SK-N-SH (cell line): ENCODE data around the gene FIGN. TPM values are rescaled to one million over a fixed set of nuclear protein-coding genes. Genes with fewer than 3 reads are reported as not detected.

ENCODE experiments used
- CTCF ChIA-PET: fragments of 300-600, 350-600 bp; formaldehyde crosslinking; extraction: SDS; loops from one replicate; lab custom pipeline; 2021; lab: Yijun Ruan, JAX
- POLR2A ChIA-PET: fragments of 350-600 bp; sonication (Branson Sonifier 250); formaldehyde crosslinking; extraction: SDS; loops from one replicate; lab custom pipeline; 2020; ENCODE audit warnings: antibody characterized with exemption, inconsistent platforms; lab: Yijun Ruan, JAX
- DNase-seq: peaks from one replicate; pipeline ENCODE4 v3.0.0; 2012
- H2AFZ ChIP-seq: fragments of 200-600 bp; sonication (generic); 2 replicates; pipeline ENCODE4 v1.8.1; 2016; ENCODE audit warnings: antibody characterized with exemption, mild to moderate bottlenecking, low read depth
- H3F3A ChIP-seq: fragments of 200-600 bp; sonication (generic); replicated peaks from 2 replicates; pipeline ENCODE3; 2016; ENCODE audit warnings: antibody characterized with exemption, mild to moderate bottlenecking; ENCODE audit not compliant: insufficient read depth
- H3K27ac ChIP-seq, 2 experiments: fragments of 200-500 bp in 1 of 2; fragments of 200-600 bp in 1 of 2; sonication (Bioruptor generic) in 1 of 2; sonication (generic), shearing (Covaris generic) in 1 of 2; 2 replicates each; pipeline versions ENCODE4 v1.5.1 to v1.6.1; 2014 to 2016; ENCODE audit warnings: low read depth in 2 of 2, inconsistent platforms in 1 of 2, low read length in 1 of 2, mild to moderate bottlenecking in 1 of 2, mixed read lengths in 1 of 2
- H3K27me3 ChIP-seq: fragments of 200-600 bp; sonication (generic), shearing (Covaris generic); 2 replicates; pipeline ENCODE4 v1.6.1; 2016; ENCODE audit warnings: mixed run types; ENCODE audit not compliant: insufficient read depth
- H3K36me3 ChIP-seq, 2 experiments: fragments of 200-500 bp in 1 of 2; fragments of 200-600 bp in 1 of 2; sonication (Bioruptor generic) in 1 of 2; sonication (generic) in 1 of 2; replicated peaks in 1 of 2; 2 replicates each; pipeline versions ENCODE3 to v1.5.1; 2014 to 2016; ENCODE audit warnings: low read length in 1 of 2, mild to moderate bottlenecking in 1 of 2; ENCODE audit not compliant: insufficient read depth in 2 of 2, control insufficient read depth in 1 of 2
- H3K4me1 ChIP-seq, 2 experiments: fragments of 200-500 bp in 1 of 2; fragments of 200-600 bp in 1 of 2; sonication (Bioruptor generic) in 1 of 2; sonication (generic), shearing (Covaris generic) in 1 of 2; 2 replicates each; pipeline versions ENCODE4 v1.5.1 to v1.6.1; 2014 to 2016; ENCODE audit warnings: low read depth in 1 of 2, low read length in 1 of 2, mixed run types in 1 of 2; ENCODE audit not compliant: insufficient read depth in 2 of 2, control insufficient read depth in 1 of 2
- H3K4me2 ChIP-seq: fragments of 200-600 bp; sonication (generic), shearing (Covaris generic); 2 replicates; pipeline ENCODE4 v1.6.1; 2017; ENCODE audit warnings: mixed run types
- H3K4me3 ChIP-seq, 2 experiments: fragments of 200-500 bp in 1 of 2; fragments of 200-600 bp in 1 of 2; sonication (Bioruptor generic) in 1 of 2; sonication (generic), shearing (Covaris generic) in 1 of 2; 2 replicates each; pipeline versions ENCODE4 v1.5.1 to v1.8.1; 2014 to 2016; ENCODE audit warnings: low read depth in 2 of 2, inconsistent platforms in 1 of 2, low read length in 1 of 2, mild to moderate bottlenecking in 1 of 2, mixed read lengths in 1 of 2, moderate library complexity in 1 of 2
- H3K79me2 ChIP-seq: fragments of 200-600 bp; sonication (generic); 2 replicates; pipeline ENCODE4 v1.8.1; 2017; ENCODE audit warnings: mild to moderate bottlenecking; ENCODE audit not compliant: insufficient read depth
- H3K9ac ChIP-seq: fragments of 200-600 bp; sonication (generic); 2 replicates; pipeline ENCODE4 v1.6.1; 2017; ENCODE audit warnings: mixed run types
- H3K9me2 ChIP-seq: fragments of 200-600 bp; sonication (generic); 2 replicates; pipeline ENCODE4 v1.6.1; 2017; ENCODE audit warnings: mixed run types
- H3K9me3 ChIP-seq: fragments of 200-600 bp; sonication (generic); 2 replicates; pipeline ENCODE4 v1.6.1; 2017; ENCODE audit warnings: mixed run types, mild to moderate bottlenecking, moderate library complexity
- H4K20me1 ChIP-seq: fragments of 200-600 bp; sonication (generic); 2 replicates; pipeline ENCODE4 v1.6.1; 2017; ENCODE audit warnings: mild to moderate bottlenecking, mixed run types; ENCODE audit not compliant: insufficient read depth
- ELF1 ChIP-seq: IDR thresholded peaks from 2 replicates; pipeline ENCODE4 v1.4.0; 2012
- GATA2 ChIP-seq: sonication (generic); formaldehyde crosslinking; IDR thresholded peaks from 2 replicates; pipeline ENCODE4 v1.5.0; 2020; ENCODE audit warnings: mild to moderate bottlenecking, missing genetic modification reagents
- POLR2AphosphoS5 ChIP-seq: IDR thresholded peaks from 2 replicates; pipeline ENCODE4 v1.6.1; 2012; ENCODE audit warnings: low read depth, low read length
- REST ChIP-seq: IDR thresholded peaks from 2 replicates; pipeline ENCODE4 v1.6.1; 2012; ENCODE audit warnings: mild to moderate bottlenecking, low read depth, low read length, moderate library complexity
- SIN3A ChIP-seq: IDR thresholded peaks from 2 replicates; pipeline ENCODE4 v1.6.1; 2012; ENCODE audit warnings: low read depth, mild to moderate bottlenecking, low read length, moderate library complexity, borderline replicate concordance
- TEAD4 ChIP-seq: IDR thresholded peaks from 2 replicates; pipeline ENCODE4 v1.4.0; 2012; ENCODE audit warnings: mild to moderate bottlenecking, borderline replicate concordance; ENCODE audit not compliant: insufficient read depth
- USF1 ChIP-seq: IDR thresholded peaks from 2 replicates; pipeline ENCODE4 v1.4.0; 2012; ENCODE audit warnings: low read depth, borderline replicate concordance
- USF2 ChIP-seq: fragments of 150-350 bp; IDR thresholded peaks from 2 replicates; pipeline ENCODE4 v1.6.1; 2017; ENCODE audit warnings: antibody characterized with exemption, low read length, low read depth, borderline replicate concordance
- WGBS: methylation state at CpG from one replicate; pipeline ENCODE4 v1.1.6; 2017; ENCODE audit warnings: low lambda C conversion rate; 5-methylcytosine and 5-hydroxymethylcytosine counted together
- polyA plus RNA-seq, 3 experiments: library from polyadenylated mRNA; depleted of rRNA; stranded (reverse); fragments of >200 nt; gene quantifications; 2 replicates each; pipeline ENCODE4 v1.2.3, GENCODE V29; 2012
- TF ChIP-seq, protein P1 (sequence below): IDR thresholded peaks from 2 replicates; pipeline ENCODE4 v1.4.0; 2012; ENCODE audit warnings: low read depth, borderline replicate concordance

The FIGN gene
- polyA plus RNA-seq, 1 of the 3 experiments (the other 2 are of a cell fraction), result 0.74 TPM

DNA sequence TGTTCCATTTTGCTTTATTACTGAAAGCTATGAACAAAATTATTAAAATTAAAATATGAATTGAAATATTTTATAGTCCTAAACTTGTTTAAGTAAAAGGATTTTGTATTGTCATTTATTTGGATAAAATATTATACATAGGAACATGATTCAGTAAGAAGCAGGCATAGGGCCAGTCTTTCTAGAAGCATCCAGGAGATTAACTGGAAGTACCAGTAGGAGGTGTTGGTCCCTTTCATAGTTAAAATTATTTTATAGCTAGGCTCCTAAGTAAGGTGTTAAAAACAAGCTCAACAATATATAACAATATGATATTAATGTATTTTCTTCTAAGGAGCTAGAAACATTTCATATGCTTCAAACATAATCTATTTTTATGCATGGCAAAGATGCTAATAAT is 43.7 kb downstream of the FIGN start (continued):
- no peak for TF ChIP-seq REST
- no peak for TF ChIP-seq GATA2 (CRISPR knock-in tag)

DNA sequence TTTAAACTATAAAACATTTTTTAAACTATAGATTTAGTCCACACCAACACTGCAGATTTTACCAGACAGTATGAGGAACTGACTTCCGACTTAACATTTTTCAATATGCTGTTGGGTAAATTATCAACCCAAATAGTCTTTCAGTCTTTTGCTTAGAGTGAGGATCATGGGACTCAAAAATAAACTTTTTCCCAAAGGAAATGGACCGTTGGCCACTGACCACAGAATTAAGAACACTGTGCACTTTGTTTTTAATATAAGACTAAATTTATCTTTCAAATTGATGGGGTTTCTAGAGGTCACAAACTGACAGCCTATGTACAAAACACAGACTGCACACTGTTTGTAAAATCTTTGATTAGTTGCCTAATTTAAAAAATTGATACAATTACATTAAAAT is 44.9 kb downstream of the FIGN start:
- no peaks in the 10 kb centered on the region for H3K4me1 ChIP-seq
- no peak overlapping the region for H3K9ac ChIP-seq
- H3K36me3 ChIP-seq, result no peaks in the 10 kb centered on the region
- no peak overlapping the region for H3K4me2 ChIP-seq
- no peaks in the 10 kb centered on the region for H3F3A ChIP-seq
- TF ChIP-seq USF1 (no peak), USF2 (no peak), REST (no peak), TEAD4 (no peak), GATA2 (CRISPR knock-in tag) (no peak), POLR2AphosphoS5 (no peak), ELF1 (no peak), SIN3A (no peak)
- TF ChIP-seq, protein P1, sequence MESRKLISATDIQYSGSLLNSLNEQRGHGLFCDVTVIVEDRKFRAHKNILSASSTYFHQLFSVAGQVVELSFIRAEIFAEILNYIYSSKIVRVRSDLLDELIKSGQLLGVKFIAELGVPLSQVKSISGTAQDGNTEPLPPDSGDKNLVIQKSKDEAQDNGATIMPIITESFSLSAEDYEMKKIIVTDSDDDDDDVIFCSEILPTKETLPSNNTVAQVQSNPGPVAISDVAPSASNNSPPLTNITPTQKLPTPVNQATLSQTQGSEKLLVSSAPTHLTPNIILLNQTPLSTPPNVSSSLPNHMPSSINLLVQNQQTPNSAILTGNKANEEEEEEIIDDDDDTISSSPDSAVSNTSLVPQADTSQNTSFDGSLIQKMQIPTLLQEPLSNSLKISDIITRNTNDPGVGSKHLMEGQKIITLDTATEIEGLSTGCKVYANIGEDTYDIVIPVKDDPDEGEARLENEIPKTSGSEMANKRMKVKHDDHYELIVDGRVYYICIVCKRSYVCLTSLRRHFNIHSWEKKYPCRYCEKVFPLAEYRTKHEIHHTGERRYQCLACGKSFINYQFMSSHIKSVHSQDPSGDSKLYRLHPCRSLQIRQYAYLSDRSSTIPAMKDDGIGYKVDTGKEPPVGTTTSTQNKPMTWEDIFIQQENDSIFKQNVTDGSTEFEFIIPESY, result no peak
- 87% methylated on average over 2 of the region's 2 CpGs for WGBS
- ChIA-PET CTCF (no interaction called here), POLR2A (no interaction called here)
- no peaks in the 10 kb centered on the region for H3K9me2 ChIP-seq
- H2AFZ ChIP-seq, result no peak overlapping the region
- no peaks in the 10 kb centered on the region for H4K20me1 ChIP-seq
- H3K27ac ChIP-seq, result no peak overlapping the region
- DNase-seq, result no peak
- no peak overlapping the region for H3K4me3 ChIP-seq
- H3K27me3 ChIP-seq, result no peaks in the 10 kb centered on the region
- H3K9me3 ChIP-seq, result no peaks in the 10 kb centered on the region
- no peaks in the 10 kb centered on the region for H3K79me2 ChIP-seq
